ENCODE measurements around the gene ETF1.
"Not testable (repeated sequence)": the region's sequence is repeated elsewhere in the genome, so short reads cannot be mapped to it uniquely, and the experiment has no call there.

The ETF1 gene

DNA sequence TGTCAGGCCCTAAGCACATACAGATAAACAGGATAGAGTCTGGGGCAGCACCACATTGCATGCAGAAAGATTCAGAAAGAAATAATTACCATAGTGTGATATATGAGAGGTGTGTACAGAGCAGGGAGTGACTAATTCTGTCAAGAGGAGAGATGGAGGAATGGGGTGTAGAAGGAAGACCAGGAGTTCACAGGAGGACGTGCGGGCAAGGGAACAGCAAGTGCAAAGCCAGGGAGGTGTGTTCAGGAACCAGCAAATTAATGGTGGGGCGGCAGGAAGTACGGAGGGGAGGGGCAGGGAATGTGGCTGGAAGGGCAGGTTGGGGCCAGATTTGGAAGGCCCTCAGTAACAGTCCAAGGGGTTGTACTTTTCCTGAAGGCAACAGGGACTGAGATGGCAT lies 60.4 kb downstream of the ETF1 start:
- no peak for FAIRE-seq

DNA sequence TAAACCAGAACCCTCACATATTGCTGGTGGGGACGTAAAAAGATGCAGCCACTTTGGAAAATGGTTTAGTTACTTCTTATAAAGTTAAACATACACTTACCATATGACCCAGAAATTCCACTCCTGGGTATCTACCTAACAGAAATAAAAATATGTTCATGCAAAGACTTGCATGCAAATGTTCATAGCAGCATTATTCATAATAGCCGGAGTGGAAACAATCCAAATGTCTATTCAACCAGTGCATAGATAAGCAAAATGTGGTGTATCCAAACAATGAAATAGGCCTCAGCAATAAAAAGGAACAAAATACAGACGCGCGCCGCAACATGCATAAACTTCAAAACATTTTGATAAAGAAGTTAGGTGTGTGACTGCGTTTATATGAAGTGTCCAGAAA lies 66.1 kb downstream of the ETF1 start:
- FAIRE-seq = no peak

GRCh38 chr5:138473151-138473550 lies 69.9 kb downstream of the ETF1 start:
- FAIRE-seq = not testable (repeated sequence)

DNA sequence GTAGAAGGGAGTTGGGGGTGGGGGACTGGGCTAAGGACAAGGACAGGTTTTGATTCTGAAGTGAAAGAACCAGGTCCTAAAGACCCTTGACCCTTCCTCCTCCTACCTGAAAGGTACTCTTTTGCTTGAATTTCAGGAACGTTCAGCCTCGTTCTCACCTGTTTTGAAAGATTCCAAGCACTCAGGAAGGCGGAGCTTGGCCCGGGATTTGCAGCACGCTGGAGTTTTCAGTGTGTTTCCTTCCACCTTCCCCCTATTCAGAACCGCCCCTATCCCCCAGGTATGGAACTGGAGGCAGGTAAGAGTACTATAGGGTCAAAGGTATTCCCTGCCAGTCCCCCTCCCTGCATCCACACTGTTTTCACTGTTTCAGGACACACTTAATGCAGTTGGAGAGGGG lies 70.7 kb downstream of the ETF1 start:
- FAIRE-seq = no peak

GRCh38 chr5:138471052-138471361 lies 72.0 kb downstream of the ETF1 start:
- FAIRE-seq = no peak

DNA sequence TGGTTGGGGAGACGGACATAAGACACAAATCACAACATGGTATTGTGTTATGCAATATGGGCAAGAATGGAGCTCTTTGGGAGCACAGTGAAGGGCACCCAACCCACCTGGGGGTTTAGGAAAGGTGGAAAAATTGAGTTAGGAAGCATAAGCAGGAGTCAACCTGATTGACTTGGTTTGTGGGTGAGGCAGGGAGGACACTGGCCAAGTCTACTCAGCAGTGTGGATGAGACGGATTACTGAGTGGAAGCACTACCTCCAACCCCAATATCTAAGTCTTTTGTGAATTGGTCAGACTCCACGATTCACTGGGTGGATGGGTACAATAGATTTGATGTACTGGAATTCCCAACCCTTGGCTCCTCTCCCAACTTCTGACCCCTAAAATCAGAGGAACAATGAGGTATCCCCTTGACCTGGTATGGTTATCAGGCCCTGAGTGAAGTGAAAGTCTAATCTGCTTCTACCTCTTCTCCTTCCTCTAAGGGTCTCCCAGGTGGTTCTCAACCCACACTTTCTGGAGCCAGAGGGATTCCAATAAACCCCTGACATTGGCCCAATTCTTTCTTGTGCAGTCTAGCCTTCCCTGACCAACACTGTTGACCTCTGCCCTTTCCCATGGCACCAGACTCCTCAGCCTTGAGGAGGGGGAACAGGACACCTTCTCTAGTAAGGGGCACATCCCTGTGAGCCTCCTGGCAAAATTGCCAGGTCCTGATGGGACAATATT lies 72.5 kb downstream of the ETF1 start:
- no peak for FAIRE-seq

GRCh38 chr5:138469540-138470321 lies 73.3 kb downstream of the ETF1 start:
- no peak for FAIRE-seq

DNA sequence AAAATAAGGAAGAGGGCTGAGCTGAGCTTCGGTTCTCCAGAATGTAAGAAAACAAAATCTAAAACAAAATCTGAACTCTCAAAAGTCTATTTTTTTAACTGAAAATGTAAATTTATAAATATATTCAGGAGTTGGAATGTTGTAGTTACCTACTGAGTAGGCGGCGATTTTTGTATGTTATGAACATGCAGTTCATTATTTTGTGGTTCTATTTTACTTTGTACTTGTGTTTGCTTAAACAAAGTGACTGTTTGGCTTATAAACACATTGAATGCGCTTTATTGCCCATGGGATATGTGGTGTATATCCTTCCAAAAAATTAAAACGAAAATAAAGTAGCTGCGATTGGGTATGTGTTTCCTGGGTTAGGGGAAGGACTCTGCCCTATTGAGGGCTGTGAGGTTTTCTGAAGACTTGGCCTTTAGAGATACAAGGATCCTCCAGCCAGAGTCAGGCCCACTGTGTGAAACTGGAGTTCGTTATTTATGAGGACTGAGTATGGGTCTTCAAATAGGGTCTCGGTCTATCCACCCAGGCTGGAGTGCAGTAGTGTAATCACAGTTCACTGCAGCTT lies 74.0 kb downstream of the ETF1 start:
- no peak for FAIRE-seq

- FAIRE-seq = no peak
These were observed 74.7 kb downstream of the ETF1 start for GRCh38 chr5:138468133-138468965.

- FAIRE-seq = no peak
These were observed 75.3 kb downstream of the ETF1 start for GRCh38 chr5:138467711-138468132.

DNA sequence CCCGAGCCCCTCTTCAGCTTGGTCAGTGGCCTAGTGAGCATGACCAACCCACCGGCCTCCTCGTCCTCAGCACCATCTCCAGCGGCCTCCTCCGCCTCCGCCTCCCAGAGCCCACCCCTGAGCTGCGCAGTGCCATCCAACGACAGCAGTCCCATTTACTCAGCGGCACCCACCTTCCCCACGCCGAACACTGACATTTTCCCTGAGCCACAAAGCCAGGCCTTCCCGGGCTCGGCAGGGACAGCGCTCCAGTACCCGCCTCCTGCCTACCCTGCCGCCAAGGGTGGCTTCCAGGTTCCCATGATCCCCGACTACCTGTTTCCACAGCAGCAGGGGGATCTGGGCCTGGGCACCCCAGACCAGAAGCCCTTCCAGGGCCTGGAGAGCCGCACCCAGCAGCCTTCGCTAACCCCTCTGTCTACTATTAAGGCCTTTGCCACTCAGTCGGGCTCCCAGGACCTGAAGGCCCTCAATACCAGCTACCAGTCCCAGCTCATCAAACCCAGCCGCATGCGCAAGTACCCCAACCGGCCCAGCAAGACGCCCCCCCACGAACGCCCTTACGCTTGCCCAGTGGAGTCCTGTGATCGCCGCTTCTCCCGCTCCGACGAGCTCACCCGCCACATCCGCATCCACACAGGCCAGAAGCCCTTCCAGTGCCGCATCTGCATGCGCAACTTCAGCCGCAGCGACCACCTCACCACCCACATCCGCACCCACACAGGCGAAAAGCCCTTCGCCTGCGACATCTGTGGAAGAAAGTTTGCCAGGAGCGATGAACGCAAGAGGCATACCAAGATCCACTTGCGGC lies 75.9 kb downstream of the ETF1 start:
- no peak for FAIRE-seq

DNA sequence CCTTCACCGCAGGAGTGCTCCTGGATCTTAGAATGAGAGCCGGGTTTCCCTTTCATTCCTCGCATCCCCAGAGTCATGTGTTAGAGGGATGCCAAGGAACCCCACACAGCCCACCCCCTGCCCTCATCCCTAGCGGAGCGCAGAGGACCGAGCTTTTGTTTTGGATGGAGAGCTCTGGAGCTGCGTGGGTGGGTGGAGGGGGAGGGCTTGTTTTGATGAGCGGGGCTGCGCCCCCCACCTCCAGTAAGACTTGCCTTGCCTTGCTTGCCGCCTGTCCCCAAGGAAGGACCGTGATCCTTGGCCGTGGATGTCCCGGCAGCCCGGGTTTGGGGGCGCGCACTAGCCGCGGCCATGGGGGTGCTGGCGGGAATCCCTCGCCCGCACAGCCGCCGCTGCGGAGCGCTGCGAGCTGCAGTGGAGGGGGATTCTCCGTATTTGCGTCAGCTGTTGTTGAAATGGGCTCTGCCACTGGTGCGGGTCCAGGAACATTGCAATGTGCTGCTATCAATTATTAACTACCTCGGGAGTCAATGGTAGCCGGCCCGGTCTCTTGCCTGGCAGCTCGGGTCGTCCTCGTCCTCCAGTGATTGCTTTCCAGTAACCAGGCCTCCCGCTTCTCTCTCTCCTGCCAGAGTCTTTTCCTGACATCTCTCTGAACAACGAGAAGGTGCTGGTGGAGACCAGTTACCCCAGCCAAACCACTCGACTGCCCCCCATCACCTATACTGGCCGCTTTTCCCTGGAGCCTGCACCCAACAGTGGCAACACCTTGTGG lies 76.7 kb downstream of the ETF1 start:
- FAIRE-seq = no peak

GRCh38 chr5:138465261-138466124 lies 77.5 kb downstream of the ETF1 start, which contains the start of gene EGR1:
EGR1 (plus strand) TSS chr5:138465479; CDS start chr5:138465762, 283 bp downstream.
- no peak for FAIRE-seq

DNA sequence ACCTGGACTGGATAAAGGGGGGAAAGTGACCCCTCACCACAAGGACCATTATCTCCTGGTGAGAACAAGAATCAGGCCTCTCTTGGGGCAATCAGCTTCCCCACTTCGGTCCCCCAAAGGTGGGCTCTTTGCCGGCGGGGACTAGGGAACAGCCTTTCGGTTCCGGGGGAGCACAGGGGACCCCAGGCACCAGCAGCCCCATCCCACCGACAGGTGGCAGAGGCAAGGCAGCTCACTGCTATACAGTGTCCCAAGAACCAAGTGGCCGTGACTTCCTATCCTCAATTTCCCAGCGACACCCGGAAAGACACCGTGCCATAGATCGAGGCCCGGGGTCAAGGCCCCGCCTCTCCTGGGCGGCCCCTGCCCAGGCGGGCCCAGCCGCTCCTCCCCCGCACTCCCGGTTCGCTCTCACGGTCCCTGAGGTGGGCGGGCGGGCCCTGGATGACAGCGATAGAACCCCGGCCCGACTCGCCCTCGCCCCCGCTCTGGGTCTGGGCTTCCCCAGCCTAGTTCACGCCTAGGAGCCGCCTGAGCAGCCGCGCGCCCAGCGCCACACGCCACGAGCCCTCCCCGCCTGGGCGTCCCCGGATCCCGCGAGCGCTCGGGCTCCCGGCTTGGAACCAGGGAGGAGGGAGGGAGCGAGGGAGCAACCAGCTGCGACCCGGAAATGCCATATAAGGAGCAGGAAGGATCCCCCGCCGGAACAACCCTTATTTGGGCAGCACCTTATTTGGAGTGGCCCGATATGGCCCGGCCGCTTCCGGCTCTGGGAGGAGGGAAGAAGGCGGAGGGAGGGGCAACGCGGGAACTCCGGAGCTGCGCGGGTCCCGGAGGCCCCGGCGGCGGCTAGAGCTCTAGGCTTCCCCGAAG lies 78.4 kb downstream of the ETF1 start:
- FAIRE-seq = peak; percentile 86

- FAIRE-seq = peak; percentile 68
These were observed 79.0 kb downstream of the ETF1 start for GRCh38 chr5:138464008-138464387.

DNA sequence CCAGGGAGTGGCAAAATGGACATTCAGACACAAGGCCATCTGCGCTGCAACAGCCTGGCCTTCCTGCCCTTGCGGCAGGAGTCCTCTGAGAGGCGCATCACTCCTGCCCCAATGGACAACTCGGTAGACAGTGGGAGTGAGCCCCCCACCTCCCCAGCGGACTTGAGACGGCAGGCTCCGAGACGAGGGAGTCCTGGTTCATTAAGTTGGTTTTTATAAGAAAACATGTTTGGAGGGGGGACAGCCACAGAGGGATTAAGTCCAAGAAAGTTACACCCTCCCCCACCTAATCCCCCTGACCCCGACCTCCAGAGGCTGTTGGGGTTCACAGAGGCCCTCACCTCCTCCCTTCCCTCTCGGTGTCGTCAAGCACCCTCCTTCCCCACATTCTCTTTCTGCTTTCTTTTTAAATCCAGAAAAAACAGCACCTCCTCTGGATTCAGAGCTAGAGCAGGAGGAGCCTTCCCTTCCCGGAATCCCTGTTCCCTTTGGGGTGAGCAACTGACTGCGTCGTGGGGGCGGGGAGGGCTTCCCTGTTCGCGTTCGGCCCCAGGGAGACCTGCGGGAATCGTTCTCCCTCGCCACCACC lies 79.5 kb downstream of the ETF1 start:
- FAIRE-seq = no peak

GRCh38 chr5:138461343-138462125 lies 81.5 kb downstream of the ETF1 start:
- FAIRE-seq = no peak

- FAIRE-seq = no peak
These were observed 82.9 kb downstream of the ETF1 start for GRCh38 chr5:138460032-138460693.
